ENCODE results near the gene HNF4A.
"Not testable (repeated sequence)": the region's sequence is repeated elsewhere in the genome, so short reads cannot be mapped to it uniquely, and the experiment has no call there.

HNF4A gene

DNA sequence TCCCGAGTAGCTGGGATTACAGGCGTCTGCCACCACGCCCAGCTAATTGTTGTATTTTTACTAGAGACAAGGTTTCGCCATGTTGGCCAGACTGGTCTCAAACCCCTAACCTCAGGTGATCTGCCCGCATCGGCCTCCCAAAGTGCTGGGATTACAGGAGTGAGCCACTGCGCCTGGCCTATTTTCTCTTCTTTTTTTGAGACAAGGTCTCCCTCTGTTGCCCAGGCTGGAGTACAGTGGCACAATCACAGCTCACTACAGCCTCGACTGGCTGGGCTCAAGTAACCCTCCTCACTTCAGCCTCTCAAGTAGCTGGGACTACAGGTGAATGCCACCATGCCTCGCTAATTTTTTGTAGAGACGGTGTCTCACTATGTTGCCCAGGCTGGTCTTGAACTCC is 9.6 kb upstream of the HNF4A start:
- not testable (repeated sequence) for DNase-seq (ENCODE audit: low read depth)

DNA sequence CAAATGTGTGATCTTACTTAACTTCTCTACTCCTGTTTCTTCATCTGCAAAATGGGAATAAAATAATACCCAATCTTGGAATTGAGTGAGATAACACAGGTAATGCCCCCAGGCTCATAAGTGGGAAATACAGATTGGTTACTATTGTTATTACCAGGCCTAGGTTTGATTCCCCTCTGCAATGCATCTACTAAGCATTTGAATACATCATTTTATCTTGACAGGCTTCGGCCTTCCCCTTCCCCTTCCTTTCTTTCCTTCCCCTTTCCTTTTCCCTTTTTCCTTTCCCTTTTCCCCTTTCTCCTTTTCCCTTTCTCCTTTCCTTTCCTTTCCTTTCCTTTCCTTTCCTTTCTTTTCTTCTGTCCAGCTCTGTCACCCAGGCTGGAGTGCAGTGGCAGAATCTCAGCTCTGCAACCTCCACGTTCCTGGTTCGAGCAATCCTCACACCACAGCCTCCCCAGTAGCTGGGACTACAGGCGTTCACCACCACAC is 7.3 kb upstream of the HNF4A start:
- DNase-seq (ENCODE audit: low read depth) = no peak

DNA sequence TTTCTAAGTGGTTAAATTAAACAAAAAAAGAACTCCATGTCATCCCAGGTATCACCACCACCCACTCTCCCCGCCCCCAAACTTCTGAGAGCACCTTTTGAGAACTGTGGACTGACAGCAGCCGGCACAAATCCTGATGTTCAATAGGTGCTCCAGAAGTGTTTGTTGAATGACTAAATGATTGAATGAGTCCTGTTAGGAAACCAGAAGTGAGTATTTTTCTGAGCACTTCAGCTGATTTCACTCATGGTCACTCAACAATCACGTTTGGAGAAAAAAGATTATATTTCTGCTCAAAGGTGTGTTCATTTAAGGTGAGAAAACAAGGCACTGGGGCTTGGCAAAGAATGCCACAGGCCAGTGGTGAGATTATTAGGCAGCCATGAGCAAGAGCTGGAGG is 6.2 kb upstream of the HNF4A start:
- no peak for DNase-seq (ENCODE audit: low read depth)

DNA sequence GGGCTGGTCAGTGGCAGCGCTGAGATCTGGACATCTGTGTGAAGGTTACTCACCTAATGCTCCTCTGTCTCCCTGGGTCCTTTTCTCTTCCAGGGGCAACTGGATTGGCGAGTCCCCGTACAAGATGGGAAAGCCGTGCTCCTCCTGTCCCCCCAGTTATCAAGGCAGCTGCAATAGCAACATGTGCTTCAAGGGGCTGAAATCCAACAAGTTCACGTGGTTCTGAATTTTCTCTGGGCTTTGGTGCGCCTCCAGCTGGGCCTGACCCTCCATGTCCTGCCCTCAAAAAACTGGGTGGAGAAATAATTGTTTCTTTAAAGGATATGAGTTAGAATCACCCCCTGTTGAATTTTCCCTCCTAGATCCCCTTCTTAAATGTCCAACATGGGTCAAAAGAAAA is 4.9 kb upstream of the HNF4A start:
- no peak for DNase-seq (ENCODE audit: low read depth)

DNA sequence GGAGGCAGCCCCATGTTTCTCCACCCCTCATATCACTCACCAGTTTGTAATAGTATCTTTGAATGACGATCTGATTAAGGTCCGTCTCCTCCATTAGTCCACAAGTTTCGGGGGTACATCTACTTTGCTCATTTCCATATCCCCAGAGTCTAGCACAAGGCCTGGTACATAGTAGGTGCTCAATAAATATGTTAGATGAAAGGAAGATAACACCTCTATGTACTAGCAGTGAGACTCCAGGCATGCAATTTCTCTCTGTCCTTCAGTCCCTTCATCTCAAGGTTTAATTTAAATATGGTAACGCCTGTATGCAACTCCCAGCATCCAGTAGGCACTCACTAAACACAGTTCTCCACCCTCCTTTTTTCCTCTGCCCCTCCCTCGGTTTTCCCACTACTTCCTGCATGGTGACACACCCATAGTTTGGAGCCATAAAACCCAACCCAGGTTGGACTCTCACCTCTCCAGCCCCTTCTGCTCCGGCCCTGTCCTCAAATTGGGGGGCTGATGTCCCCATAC is 461 bp upstream of the HNF4A start:
- no peak for DNase-seq (ENCODE audit: low read depth)

DNA sequence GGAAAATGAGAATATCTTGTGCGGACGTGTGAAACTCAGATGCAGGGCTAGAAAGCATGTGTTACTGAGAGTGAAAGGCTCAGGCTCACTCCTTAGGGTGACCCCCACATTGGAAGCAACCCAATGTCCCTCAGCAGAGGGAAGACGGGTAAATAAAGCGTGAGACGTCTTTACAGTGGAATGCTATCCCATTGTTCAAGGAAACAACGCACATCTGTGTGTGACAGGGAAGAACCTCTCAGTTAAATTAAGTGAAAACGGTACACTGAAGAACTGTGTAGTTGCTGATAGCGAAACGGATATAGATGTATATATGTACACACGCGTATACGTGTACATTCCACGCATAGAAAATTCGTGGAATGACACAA is 839 bp downstream of the HNF4A start:
- DNase-seq (ENCODE audit: low read depth) = no peak

DNA sequence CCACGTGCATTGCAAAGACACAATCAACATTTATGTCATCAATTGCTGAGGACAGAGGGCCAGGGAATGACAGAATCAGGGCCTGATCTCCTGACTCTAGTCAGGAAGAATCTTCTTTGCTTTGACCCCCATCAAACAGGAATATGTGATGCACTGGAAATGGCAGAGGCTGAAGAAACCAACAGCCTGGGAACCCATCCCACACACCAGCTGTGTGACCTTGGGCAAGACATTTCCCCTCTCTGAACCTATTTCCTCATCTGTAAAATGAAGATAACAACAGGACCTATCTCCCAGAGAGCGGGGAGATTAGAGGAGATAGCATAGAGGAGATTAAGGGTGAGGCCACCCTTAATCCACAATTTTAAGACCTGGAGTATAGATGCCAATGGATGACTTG is 1.5 kb downstream of the HNF4A start:
- no peak for DNase-seq (ENCODE audit: low read depth)

DNA sequence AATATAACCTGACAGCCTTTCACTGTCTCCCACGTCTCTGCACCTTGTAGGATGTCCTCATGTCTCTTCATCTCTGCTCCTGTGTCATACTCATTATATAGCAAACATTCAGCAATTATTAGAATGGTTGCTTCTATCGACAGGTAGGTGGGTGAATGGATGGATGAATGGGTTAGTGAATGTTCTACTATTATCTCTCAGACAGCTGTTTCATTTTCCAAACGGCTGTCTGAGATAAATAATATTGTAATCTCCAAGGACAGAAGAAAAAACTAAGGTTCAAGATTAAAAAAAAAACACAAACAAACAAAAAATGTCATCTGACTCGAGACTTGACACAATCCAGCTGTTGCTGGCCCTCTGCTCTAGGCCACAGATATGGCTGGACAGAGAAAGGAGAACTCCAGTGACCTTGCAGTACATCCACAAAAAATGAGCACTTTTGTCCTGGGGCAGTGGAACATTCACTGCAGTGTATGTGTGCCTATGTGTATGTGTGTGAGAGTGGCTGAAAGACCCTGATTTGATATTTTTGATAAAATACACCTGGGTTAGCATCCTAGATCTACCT is 2.1 kb downstream of the HNF4A start:
- no peak for DNase-seq (ENCODE audit: low read depth)

DNA sequence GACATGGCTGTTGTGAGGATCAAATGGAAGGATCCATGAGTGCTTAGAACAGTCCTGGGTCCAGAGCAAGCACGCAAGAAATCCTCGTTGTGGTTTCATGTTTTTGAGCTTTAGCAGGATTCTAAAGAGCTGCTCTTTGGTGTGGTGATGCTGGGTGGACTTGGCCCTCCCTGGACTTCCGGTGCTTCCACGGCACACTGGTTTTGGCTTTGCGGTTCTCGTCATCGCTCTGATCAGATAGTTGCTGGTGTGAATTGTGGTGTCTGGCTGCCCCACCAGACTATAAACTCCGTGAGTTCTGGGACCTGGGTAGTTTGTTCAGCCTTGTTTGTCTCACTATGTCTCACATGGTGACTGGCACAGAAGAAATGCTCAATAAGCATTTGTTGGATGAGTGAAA is 3.3 kb downstream of the HNF4A start:
- no peak for DNase-seq (ENCODE audit: low read depth)

DNA sequence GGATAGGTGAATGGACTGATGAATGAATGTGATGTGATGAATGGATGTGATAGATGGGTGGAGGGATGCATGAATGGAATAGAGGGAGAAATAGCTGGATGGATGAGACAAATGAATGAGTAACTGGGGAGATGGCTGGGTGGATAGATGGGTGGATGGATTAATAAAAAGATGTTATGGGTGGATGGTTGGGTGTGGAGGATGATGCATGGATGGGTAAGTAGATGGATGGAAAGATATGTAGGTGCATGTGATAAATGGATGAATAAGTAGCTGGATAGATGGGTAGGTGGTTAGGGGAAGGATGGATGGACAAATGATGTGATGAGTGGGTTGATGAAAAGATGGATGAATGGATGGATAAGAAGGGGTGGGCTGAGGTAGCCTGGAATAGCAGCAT is 4.7 kb downstream of the HNF4A start:
- DNase-seq (ENCODE audit: low read depth) = no peak

DNA sequence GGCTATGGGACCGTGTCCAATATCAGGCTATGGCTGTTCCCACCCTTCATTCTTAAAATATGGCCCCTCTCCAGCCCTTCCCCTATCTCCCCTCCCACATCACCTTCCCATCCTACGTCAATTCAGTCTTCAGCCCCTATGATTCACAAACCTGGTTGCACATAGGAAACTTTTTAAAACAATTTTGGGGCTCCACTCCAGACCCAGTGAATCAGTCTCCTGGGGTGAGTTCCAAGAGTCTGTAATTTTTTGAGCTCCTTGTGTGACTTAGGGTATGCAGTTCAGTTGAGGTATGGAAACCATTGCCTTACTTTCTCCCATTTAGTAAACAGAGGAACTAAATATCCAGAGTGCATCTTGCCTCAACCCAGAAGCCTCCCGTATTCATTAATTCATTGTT is 5.5 kb downstream of the HNF4A start:
- DNase-seq (ENCODE audit: low read depth) = no peak

DNA sequence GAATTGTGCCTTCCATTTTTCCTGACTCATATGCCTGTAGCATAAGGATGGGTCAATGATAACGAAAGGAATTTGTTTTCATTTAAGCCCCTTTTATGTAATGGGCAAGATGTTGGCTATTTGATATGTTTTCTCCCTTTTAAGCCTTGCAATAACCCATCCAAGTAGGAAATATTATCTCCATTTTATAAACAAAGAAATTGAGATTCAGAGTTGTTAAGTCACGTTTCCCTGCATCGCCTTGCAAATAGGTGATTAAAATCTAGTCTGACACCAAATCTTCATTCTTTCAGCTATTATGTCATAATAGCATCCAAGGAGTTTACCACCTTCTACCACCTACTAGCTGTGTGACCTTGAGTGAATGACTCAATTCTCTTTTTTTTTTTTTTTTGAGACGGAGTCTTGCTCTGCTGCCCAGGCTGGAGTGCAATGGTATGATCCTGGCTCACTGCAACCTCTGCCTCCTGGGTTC is 7.0 kb downstream of the HNF4A start:
- DNase-seq (ENCODE audit: low read depth) = no peak

DNA sequence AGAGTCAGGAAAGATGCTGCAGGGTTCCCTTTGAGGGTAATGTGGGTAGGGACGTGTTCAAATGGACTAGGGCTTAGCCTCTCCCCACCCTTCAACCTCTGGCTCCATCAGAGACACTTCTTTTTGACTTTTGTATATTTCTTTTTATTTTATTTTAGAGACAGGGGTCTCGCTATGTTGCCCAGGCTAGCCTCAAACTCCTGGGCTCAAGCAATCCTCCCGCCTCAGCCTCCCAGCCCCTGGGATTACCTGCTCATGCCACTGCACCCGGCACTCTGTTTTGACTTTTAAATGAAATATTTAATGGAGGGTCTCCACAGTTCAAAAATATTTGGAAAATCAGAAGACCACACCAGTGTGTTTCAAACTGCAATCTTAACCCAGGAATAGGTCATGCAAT is 8.6 kb downstream of the HNF4A start:
- no peak for DNase-seq (ENCODE audit: low read depth)

DNA sequence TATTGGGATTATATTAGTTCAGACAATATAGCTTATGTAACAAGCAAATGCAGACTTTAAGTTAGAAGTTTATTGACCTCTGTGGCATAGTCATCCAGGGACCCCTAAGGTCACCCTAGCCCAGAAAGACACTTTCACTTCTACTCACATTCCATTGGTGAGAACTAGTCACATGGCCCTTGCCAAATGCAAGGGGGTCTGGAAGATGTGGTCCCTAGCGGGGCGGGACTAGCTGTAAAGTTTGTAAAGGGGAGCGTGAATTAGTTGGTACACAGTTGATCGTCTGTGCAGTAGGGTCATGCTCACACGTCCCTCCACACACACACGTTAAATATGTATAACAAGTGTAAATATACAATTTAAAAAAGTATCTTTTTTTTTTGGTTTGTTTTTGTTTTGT is 9.3 kb downstream of the HNF4A start:
- DNase-seq (ENCODE audit: low read depth) = no peak

DNA sequence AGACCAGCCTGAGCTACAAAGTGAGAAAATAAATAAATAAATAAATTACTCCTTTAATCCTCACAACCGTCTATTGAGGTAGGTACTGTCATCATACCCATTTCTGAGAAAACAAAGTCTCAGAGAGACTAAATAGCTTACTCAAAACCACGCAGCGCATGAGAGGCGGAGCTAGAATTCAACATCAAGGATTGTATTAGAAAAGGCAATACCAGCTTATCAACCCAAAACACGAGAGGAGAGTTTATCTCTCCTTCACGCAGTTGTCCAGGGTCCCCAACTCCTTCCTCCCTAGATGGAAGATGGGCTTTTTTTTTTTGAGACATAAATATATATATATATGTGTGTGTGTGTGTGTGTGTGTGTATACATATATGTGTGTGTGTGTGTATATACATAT is 12.2 kb downstream of the HNF4A start:
- DNase-seq (ENCODE audit: low read depth) = no peak

DNA sequence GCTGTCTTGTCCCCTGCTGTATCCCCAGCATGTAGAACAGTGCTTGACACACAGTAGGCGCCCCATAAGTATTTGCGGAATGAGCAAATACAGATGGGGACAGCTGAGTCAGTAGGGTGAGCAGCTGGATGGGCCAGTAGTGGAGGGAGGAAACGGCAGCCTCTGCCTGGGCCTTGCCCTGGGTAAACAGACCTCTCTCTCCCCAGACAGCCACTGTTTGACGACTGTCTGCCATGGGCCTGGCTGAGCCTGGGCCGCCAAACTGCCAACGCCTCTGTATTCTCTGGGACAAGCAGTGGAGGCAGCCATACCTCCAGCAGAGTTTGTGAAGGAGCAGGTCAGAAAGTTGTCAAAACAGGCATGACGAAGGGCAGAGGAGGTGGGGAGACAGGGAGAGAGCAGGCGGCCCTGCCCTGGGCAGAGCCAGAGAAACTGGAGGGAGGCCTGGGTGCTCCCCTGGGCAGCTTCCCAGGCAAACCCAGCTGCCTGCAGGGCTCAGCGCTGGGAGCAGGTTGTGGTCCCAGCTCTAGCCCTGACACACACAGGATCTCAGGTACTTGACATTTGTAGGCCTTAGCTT is 15.2 kb downstream of the HNF4A start:
- DNase-seq (ENCODE audit: low read depth) = no peak

DNA sequence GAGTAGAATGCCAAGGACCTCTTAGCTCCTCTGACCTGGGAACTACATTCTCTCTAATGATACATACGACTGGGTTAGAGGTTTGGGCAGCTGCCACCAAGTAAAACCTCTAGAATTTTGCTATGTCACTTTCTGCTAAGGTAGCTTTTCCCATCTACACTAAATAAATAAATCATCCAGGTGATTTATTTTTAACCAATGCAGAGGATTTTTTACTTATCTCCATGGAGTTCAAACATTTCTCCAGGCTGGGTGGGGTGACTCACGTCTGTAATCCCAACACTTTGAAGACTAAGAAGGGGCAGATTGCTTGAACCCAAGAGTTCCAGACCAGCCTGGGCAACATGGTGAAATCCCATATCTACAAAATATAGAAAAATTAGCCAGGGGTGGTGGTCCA is 27.1 kb downstream of the HNF4A start:
- no peak for DNase-seq (ENCODE audit: low read depth)

DNA sequence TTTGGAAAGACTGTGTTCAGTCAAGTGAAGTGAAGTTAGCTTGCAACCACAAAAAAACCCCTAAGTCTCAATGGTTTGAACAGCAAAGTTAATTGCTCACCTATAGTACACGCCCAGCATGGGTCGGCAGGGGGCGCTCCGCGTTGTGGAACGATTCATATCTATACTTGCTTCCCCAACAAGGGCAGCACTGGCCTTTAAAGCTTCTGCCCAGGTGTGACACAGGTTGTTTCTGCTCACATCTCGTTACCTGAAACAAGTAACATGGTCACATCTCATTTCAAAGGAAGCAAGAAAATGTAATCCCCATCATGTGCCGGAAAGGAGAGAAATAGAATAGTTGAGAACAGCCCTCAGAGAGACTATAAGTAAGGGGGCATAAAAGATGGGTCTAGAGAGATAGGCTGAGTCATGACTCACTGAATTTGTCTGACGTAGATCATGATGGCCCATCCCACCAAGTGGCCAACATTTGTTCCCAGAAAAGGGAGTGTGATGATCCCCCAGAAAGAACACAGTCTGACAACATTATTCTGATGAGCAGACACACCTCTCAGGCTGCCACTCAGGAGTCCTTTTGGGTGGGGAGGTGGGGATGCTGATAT is 29.0 kb downstream of the HNF4A start:
- peak; percentile 73 for DNase-seq (ENCODE audit: low read depth)

DNA sequence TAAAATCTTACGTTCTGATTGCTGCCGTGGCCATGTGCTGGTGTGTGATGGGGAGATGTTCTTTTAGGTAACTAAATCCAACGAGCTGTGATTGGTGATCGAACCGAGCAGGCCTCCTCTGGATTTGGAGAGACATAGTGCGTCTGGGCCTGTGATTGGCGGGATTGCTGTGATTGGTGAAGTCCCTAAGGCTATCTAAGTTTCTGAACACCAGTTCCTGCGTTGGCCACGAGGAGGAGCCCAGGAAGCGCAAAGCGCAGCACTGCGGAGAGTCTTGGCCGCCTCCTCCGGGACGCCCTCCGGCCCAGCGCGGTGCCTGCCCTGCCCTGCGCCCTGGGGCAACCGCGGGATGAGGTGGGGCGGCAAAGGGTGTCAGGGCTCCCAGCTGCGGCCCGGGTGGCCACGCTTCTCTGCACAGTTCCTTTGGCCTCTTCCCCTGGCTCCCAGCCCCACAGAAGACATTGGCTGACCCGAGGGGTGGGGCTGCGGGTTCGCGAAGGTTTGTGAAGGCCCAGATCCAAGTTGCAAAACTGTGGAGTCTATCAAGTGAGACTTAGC is 33.0 kb downstream of the HNF4A start:
- DNase-seq (ENCODE audit: low read depth) = peak; percentile 56

DNA sequence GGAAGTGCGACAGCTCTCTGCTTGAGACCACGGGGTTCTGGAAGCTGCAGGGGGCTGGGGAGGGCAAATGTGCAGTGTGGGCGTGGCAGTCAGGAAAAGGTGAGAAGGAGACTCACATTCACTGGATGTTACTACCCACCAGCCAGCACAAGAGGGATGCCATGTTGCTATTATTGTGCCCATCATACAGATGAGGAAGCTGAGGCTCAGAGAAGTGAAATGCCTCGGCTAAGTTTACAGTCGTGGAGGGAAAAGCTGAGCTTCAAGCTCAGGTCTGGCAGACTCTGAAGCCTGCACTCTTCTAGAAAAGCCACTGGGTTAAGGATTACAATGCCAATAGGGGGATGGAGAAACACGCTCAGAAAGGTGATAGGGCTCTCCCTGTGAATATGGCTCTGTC is 34.4 kb downstream of the HNF4A start:
- DNase-seq (ENCODE audit: low read depth) = no peak

DNA sequence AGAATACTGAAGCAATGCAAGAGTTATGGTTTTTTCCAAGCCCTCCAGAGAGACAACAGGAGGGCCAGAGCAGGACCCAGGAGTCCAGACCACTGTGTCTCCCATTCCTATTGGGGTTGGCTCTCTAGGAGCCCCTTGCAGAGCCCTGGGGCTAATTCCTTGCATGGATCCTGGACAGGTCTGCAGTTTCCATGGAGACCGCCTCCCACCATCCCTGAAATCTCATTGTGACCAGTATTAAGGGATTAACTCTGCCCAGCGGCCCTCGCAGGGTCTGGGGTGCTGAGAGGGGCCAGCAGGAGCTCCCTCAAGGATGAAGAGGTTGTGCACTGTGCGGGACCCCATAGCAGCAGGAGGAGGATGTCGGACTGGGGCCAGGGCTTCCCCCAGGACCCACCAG is 34.8 kb downstream of the HNF4A start:
- no peak for DNase-seq (ENCODE audit: low read depth)

DNA sequence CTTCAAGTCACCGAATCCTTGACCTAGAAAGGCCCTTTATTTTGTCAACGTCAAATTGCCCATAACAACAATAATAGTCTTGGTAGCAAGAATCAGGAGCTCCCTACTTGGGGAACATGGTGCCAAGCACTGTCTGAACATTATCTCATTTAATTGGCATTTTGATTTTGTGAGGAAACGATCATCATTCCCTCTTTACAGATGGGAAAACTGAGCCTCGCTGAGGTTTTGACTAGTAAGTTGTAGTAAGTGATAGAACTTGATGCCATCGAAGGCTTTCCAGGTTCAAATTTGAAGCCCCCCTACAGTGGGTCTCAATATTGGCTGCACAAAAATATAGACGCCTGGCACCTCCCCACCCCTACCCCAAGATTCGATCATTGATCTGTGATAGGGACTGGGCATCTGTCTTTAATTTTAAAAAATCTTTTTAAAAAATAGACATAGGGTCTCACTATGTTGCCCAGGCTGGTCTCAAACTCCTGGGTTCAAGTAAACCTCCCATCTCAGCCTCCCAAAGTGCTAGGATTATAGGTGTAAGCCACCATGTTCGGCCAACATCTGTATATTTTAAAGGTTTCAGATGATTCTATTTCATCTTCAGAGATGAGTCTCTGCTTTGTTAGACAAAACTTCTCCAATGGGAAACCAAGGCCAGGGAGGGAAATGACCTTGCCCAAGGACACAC is 36.7 kb downstream of the HNF4A start:
- DNase-seq (ENCODE audit: low read depth) = no peak

Data from activated T-cell treated with anti-CD3 and anti-CD28 coated beads for 24 hours (primary cell).